HT-29 (cell line): ENCODE measurements around the gene ARHGEF28. TPM values are rescaled to one million over a fixed set of nuclear protein-coding genes. Genes with fewer than 3 reads are reported as not detected.
A peak's percentile ranks its signal among the peaks of the same experiment; 100 is the strongest.

Experiments used
- DNase-seq: peaks from one replicate; pipeline ENCODE4 v3.0.0-alpha.2; 2015; ENCODE audit warnings: low spot score
- total RNA-seq: library from RNA; depleted of rRNA; stranded (reverse); fragments of >200 nt; shearing (Covaris generic); gene quantifications from 2 replicates; pipeline ENCODE4 v1.2.3, GENCODE V29; 2014

Gene ARHGEF28
- total RNA-seq, 1 experiment from 2014 or later: 20.1 TPM

DNA sequence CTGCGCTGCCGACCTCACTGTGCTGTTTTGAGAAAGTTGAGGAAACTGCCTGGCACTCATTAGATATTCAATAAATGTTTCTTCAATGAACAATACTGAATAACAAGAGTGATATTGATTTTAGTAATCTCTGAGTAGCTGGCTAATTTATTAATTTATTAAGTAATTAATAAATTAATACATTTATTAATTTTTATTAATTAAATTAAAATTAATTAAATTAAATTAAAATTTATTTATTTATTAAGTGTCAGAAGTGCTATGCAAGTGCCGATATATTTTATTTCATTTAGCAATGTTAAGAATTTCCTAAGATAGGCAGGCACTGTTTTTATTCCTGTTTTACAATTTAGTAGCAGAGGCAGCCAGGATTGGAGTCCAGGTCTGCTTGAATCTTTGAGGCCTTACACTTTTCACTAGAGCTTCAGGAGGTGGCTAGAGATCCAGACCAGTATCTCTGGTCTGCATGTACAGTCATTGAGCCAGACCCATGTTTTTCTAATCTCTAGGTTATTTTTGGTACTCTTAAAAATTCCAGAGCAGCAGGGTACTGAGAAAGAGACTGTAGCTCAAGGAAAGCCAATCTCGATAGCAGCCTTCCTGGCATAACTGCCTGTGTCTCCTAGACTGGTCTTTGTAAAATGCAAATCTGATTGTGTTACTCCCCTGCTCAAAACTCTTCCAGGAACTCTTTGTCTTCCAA, 109.2 kb downstream of the ARHGEF28 start:
- DNase-seq: no peak

GRCh38 chr5:73739650-73740049, 113.7 kb downstream of the ARHGEF28 start:
- no peak for DNase-seq

- DNase-seq: no peak
Observed at GRCh38 chr5:73740274-73740790, 114.3 kb downstream of the ARHGEF28 start.

GRCh38 chr5:73743161-73743560, 117.2 kb downstream of the ARHGEF28 start:
- DNase-seq: no peak

DNA sequence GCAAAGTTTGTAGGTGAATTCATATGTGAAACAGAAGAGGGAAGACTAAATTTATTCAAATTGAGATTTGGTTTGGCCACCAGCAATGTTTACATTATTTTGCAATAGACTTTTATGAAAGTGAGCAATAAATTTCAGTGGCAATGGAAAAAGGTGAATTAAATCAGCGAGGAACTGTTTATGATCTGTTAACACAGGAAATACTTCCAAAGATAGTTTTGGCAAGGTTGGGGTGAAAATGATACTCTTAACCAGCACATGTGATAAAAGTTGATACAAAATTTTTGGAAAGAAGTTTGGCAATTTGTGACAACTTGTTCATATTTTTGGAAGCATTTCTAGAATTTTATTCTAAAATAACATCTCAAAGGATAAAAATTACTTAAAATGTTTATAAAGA, 119.8 kb downstream of the ARHGEF28 start:
- no peak for DNase-seq

GRCh38 chr5:73746608-73747007, 120.6 kb downstream of the ARHGEF28 start:
- no peak for DNase-seq

GRCh38 chr5:73747696-73748380, 121.8 kb downstream of the ARHGEF28 start:
- no peak for DNase-seq

GRCh38 chr5:73748510-73749400, 122.8 kb downstream of the ARHGEF28 start:
- no peak for DNase-seq

- DNase-seq: no peak
Observed at GRCh38 chr5:73749485-73750270, 123.7 kb downstream of the ARHGEF28 start.

DNA sequence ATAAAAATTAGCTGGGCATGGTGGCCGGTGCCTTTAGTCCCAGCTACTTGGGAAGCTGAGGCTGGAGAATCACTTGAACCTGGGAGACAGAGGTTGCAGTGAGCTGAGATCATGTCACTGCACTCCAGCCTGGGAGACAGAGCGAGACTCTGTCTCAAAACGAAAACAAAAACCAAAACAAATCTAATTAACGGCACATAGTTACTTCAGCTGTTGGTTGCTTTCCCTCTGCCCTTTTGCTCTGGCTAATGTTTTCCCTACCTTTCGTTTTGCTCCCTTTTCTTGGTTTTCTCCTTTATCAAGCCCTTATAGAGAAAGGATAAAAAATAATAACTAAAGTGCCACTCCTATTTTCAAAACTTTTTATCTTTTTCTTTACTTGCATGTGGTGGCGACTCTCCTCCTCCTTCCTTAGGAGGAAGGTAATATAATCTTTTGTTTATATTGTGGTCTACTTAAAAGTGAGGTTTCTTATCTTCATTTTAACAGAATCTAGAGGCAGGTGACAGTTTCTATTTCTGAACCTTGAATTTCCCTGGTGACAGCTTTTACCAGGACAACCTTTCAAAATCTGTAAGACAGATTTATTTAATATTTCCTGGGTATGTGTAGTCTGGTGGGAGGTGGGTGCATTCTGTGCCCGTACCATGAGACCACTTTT, 125.4 kb downstream of the ARHGEF28 start:
- no peak for DNase-seq

GRCh38 chr5:73754254-73754653, 128.3 kb downstream of the ARHGEF28 start:
- no peak for DNase-seq

- DNase-seq: no peak
Observed at GRCh38 chr5:73757416-73757815, 131.4 kb downstream of the ARHGEF28 start.

- no peak for DNase-seq
Observed at GRCh38 chr5:73759771-73760170, 133.8 kb downstream of the ARHGEF28 start.

DNA sequence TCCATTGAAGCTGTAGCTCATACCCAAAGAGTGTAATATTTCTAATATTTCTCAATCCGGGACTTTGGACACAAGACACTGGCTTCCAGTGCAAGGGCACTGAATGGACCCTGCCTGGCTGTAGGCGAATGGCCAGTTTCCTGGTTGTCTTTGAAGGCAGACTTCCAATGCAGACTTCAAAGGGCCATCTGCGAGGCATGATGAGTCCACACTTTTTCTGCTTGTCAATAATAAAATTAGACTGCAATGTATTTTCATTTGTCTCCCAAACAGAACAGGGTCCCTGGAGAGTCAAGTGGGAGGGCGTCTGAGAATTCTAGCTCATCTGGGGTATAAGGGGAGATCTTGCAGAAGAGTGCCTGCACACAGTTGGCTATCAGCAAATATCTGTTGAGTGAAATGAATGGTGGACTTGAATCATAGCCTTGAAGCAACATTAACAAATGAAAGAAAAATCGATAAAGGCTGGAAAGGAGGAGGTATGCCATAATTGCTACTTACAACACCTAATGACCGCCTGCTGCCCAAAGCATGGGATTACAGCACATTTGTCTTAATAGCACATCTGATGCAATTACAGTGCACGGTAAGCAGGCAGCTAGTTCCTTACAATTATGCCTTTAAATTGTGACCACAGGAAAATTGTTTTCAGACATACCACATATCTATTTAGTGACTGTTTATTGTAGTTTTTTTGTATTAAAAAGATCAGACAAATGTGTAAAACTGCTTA, 137.5 kb downstream of the ARHGEF28 start:
- DNase-seq: no peak

- peak; percentile 37 for DNase-seq
Observed at GRCh38 chr5:73764586-73764985, 138.6 kb downstream of the ARHGEF28 start.

DNA sequence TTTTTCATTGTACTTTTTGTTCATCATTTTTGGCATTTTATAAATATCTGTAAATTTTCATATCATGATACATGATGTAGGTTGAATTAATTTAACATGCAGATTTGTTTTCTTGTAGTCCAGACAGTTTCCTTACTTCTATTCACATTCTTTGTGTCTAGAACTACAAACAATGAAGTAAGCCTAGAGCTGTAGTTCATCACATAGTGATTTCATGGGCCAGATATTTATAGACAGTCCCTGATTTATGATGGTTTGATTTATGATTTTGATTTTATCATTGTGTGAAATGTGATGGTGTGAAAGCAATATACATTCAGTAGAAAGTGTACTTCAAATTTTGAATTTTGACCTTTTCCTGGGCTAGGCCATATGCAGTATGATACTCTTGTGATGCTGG, 139.0 kb downstream of the ARHGEF28 start:
- DNase-seq: no peak

DNA sequence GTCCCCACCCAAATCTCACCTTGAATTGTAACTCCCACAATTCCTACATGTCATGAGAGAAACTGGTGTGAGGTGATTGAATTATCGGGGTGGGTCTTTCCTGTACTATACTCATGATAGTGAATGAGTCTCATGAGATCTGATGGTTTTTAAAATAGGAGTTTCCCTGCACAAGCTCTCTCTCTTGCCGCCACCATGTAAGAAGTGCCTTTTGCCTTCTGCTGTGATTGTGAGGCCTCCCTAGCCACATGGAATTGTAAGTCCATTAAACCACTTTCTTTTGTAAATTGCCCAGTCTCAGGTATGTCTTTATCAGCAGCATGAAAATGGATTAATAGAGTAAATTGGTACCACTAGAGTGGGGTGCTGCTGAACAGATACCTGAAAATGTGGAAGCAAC, 140.9 kb downstream of the ARHGEF28 start:
- no peak for DNase-seq

- no peak for DNase-seq
Observed at GRCh38 chr5:73770172-73771025, 144.4 kb downstream of the ARHGEF28 start.

DNA sequence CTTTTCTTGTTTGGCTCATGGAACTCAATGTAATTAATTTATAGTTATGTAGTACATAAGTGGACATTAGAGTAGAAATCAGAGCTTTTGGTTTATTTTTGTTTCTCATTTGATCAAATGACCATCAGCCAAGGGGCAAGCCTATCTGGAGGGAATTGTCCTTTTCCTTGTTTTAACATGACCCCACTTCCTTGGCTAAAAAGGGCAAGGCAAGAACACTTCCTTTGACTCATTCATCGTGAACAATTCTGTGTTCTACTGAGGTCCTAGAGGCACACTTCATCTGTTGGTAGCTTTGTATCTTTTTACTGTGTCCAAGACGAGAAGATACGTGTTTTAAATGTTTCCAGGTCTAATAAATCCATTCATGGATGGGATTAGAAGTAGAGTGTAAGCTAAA, 148.9 kb downstream of the ARHGEF28 start:
- DNase-seq: no peak
